Testis (tissue), 2 donors: Measurements from ENCODE around the gene KCTD1.

Experiments
- CTCF ChIP-seq, 3 experiments: fragments of 450-650 bp in 2 of 3; fragments of 200-600 bp in 1 of 3; sonication (generic) in 1 of 3; IDR thresholded peaks; one replicate each; pipeline ENCODE4 v1.5.1; 2016 to 2019; ENCODE audit warnings: antibody characterized with exemption in 3 of 3, mild to moderate bottlenecking in 2 of 3, moderate library complexity in 1 of 3
- POLR2A ChIP-seq: fragments of 450-650 bp; IDR thresholded peaks from one replicate; pipeline ENCODE4 v1.6.1; 2017; ENCODE audit warnings: antibody characterized with exemption, mild to moderate bottlenecking, moderate library complexity

DNA sequence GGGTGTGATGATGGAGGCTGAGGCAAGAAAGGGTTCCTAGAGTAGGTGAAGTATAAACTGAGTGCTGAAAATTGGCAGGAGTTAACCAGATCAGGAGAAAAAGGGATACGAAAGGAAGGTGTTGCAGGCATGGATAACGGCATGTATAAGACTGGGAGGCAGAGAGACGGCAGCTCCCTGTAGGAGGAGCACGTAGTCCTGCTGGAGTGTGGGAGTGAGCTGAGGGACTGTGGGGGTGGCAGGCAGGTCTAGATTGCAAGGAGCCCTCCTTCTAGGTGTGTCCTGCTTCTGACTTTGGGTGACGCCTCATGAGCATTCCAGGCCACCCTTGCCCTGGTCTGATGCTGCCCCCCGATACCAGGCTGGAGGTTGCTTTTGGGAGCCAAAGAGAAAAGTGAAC, 36.4 kb upstream of the KCTD1 start:
- no peak for TF ChIP-seq CTCF (IDR thresholded peaks at IDR 0.05)
- no peak for TF ChIP-seq POLR2A
